OCI-LY1 (cell line): Measurements from ENCODE around the gene KIF14.

Experiments
- CTCF ChIP-seq: fragments of 200-600 bp; sonication (generic), shearing (Covaris generic); IDR thresholded peaks from 2 replicates; pipeline ENCODE4 v1.5.1; 2017; ENCODE audit warnings: mild to moderate bottlenecking, antibody characterized with exemption, low read length, moderate library complexity, mixed read lengths
- EZH2 ChIP-seq: fragments of 200-600 bp; sonication (generic), shearing (Covaris generic); IDR thresholded peaks from 2 replicates; pipeline ENCODE4 v1.8.0; 2017; ENCODE audit warnings: borderline replicate concordance, mixed run types, mild to moderate bottlenecking, antibody characterized with exemption, low read length, moderate library complexity, mixed read lengths

- TF ChIP-seq CTCF (no peak), EZH2 (no peak)
These were observed 80.3 kb downstream of the KIF14 start for GRCh38 chr1:200540281-200540680.
